GM19468 (cell line): ENCODE measurements around the gene COPZ1.
A peak's percentile ranks its signal among the peaks of the same experiment; 100 is the strongest.
"Not testable (repeated sequence)": the region's sequence is repeated elsewhere in the genome, so short reads cannot be mapped to it uniquely, and the experiment has no call there.

ENCODE experiments used
- ATAC-seq: cut with Tn5 transposase; IDR thresholded peaks from one replicate; pipeline ENCODE4 v1.9.1; 2021; ENCODE audit warnings: mild to moderate bottlenecking, moderate library complexity, moderate number of reproducible peaks; ENCODE audit not compliant: unreplicated experiment; ENCODE audit errors: extremely low read depth

COPZ1 gene, protein sequence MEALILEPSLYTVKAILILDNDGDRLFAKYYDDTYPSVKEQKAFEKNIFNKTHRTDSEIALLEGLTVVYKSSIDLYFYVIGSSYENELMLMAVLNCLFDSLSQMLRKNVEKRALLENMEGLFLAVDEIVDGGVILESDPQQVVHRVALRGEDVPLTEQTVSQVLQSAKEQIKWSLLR

DNA sequence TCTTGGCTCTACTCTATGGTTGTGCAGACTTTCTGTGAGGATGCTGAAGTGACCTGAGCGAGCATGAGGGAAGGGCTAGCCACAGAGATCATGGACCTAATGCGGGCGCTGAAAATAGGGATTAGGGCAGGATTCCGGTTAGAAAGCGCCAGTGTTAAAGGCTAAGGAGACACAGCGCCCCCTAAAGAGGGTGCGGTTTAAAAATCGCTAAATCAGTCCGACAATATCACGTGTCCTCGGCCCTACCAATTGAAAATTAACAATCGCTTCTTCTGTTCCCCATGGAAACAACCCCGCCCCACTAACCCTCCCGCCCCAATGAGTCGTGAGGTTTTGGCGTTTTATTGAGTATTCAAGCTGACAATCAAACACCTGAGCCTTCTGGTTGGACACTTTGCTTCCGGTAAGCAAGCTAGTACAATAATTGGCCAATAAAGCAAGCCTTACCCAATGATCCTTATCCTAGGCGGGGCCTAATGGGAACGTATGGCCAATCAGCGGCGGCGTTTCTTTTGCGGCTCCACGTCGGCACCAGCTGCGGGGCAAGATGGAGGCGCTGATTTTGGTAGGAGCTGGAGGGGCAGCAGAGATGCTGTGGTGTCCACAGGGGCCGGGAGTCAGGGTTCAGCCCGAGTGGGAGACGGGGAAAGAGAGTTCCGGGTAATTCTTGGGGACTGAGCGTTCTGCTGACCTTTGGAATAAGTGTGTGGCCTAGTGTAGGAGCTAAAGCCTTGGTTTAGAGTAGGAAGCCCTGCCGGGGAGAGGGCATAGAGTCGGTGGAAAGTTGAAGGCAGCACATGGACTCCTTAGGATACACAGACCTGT, at the start of gene COPZ1:
TSS of gene COPZ1 (plus strand) at position 515 of the 825 bp plus-strand sequence. CDS start at position 548, 33 bp downstream.
- ATAC-seq = peak; percentile 95

DNA sequence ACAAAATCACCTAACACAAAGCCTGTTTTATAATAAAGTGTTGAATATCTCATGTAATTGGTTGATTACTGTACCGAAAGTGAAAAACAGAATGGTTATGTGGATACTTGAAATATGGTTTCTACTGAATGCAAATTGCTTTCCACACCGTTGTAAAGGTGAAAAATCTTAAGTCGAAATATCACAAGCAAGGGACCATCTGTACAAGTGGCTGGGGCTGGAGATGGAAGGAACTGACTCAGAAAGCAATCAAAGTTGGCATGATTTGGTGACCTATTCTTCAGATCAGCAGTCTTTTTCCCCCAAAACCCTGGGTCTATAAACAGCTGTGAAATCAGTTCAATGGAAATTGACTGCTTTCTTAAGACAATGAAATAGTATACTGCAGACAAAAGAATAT, 48.6 kb upstream of the COPZ1 start:
- no peak for ATAC-seq

DNA sequence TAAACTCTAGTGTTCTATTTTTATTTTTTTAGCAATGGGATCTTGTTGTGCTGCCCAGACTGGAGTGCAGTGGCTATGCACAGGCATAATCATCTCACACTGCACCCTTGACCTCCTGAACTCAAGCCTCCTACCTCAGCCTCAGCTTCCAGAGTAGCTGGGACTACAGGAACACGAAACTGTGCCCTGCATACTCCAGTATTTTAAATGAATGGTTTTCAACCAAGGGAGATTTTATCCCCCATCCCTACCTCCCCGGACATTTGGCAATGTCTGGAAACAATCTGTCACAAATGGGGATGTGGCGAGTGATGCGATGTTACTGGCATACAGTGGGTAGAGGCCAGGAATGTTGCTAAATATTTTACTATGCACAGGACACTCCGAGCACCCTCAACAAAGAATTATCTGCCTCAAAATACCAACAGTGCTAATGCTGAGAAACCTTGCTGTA, 47.1 kb upstream of the COPZ1 start:
- ATAC-seq = no peak

DNA sequence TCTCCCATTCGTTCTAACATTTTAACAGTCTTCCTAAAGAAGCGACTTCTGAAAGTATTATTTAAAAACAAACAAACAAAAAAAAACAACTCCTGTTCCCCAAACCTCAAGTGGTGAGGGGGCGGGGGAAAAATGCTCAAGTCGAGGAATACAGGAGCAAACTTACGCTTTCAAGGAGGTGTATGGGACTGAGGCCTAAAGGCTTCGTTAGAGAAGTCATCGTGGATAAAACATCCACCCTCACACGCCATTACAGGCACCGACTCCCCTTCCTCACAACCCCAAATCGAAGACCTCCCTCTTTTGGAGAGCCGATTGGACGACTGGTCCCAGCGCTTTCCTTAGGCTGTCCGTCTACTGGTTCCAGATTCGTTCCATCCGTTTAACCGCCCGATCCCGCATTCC, 45.7 kb upstream of the COPZ1 start:
- ATAC-seq = no peak

DNA sequence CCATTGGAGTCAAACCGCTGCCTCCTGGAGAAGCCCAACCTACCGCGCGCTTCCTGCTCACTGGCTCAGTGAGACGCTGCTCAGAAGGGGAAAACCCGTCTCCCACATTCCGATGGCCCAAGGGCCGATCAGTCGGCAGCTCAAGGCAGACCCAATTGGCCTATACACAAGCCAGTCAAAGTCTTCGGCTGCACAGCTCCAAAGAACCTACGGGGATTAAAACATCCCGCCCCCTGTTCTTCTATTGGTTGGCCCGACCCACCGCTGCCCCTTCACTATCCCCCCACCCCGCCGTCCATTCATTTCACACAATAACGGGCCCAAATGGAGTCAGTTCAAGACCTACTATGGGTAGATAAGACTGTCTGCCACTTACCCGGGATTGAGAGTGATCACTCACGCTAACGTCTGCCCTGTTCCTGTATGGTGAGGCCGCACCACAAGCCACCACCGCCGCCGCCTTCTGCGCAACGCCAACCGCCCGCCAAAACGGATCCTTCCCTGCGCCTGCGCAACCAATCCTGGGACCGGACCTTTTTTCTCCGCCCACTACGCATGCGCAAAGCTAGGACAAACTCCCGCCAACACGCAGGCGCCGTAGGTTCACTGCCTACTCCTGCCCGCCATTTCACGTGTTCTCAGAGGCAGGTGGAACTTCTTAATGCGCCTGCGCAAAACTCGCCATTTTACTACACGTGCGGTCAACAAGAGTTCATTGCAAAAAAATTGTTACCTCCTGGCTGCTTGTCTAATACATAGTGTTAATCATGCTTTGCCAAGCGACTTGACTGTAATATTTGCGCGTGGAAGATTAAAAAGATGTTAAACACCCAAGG, 45.1 kb upstream of the COPZ1 start, which contains the start of gene CBX5:
TSS of gene CBX5 (minus strand) at position 491 of the 836 bp plus-strand sequence. CDS start 22,472 bp downstream, outside the sequence.
- peak; percentile 84 for ATAC-seq

DNA sequence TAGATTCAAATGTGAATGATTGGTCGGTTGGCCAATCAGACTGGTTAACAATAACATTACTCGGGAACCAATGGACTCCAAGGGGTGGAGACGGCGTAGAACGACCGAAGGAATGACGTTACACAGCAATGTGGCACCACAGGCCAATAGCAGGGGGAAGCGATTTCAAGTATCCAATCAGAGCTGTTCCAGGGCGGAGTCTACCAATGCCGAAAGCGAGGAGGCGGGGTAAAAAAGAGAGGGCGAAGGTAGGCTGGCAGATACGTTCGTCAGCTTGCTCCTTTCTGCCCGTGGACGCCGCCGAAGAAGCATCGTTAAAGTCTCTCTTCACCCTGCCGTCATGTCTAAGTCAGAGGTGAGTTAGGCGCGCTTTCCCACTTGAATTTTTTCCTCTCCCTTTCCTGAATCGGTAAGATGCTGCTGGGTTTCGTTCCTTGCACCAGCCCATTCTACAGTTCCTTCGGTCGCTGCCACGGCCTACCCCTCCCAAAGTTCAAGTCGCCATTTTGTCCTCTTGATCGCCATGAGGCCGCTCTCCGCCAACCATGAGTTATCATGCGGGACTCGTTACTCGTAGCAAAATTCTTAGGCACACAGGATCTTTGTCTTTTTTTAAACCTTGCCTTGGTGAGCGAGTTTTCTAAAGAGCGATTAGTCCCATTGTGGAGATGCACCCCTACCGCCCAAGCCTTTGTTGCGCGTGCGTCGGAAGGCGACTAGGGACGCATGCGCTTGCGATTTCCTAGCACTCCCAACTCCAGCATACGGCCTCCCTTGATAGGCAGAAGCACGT, 44.3 kb upstream of the COPZ1 start, which contains the start of gene HNRNPA1:
TSS of gene HNRNPA1 (plus strand) at position 259 of the 793 bp plus-strand sequence. CDS start at position 341, 82 bp downstream.
- ATAC-seq = peak; percentile 77

DNA sequence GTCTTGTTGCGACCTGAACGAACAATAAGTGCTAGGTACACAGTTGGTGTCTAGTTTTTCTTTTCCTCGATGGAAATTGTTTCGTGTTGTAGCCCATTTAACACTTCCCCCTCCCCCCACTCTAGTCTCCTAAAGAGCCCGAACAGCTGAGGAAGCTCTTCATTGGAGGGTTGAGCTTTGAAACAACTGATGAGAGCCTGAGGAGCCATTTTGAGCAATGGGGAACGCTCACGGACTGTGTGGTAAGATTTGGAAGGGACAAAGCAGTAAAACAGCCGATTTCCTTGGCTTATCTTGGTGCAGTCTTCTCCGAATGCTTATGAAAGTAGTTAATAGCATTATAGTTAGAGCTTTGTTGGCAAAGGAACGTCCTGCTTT, 43.7 kb upstream of the COPZ1 start:
- not testable (repeated sequence) for ATAC-seq

DNA sequence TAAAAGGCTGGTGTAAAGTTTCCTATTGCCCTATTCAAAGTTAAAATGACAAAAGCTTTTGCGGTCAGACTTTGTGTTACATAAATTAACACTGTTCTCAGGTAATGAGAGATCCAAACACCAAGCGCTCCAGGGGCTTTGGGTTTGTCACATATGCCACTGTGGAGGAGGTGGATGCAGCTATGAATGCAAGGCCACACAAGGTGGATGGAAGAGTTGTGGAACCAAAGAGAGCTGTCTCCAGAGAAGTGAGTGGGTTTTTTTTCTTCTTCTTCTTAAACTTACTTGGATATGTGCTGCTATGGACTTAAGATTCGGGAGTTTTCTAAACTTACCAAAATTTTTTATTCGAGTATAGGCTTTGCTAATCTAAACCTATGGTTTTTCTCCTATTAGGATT, 43.2 kb upstream of the COPZ1 start:
- not testable (repeated sequence) for ATAC-seq

DNA sequence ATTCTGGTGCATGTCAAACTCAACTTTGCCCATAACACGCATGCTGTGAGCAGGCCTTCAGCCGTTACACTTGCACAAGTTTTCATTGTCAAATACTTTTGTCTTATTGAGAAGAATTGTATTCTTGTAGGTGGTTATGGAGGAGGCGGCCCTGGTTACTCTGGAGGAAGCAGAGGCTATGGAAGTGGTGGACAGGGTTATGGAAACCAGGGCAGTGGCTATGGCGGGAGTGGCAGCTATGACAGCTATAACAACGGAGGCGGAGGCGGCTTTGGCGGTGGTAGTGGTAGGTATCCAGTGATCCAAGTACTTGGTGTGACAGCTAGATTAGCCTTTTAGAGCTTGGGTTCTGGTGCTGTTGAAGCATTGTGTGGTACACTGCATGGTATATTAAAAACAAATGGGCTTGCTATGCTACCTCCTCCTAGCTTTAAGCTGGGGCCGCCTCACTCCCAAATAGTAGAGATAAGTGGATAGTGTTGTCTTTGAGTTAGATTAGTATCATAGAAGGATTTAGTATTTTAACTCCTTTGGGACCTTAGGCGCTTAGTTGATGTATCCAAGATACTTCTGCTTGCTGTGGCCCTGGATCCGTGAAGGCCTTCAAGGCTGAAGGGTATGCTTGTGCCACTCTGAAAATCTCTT, 41.9 kb upstream of the COPZ1 start:
- no peak for ATAC-seq

DNA sequence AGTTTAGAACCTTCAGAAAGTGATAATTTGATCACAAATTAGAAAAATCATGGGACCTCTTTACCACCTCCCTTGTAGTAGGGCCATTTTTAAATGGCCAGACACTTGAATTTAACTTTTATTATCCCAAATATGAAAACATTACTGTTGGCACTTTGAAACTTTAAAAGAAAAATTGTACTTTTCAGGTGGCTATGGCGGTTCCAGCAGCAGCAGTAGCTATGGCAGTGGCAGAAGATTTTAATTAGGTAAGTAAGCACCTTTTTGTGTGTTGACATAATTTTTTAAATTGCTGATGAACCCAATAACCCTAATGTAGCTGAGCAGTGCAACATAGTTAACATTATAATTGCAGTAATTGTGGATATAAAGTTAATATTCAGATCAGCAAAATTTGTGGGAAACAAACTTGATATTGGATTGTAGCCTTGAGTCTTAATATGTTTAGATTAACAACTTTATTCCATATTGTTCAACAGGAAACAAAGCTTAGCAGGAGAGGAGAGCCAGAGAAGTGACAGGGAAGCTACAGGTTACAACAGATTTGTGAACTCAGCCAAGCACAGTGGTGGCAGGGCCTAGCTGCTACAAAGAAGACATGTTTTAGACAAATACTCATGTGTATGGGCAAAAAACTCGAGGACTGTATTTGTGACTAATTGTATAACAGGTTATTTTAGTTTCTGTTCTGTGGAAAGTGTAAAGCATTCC, 40.7 kb upstream of the COPZ1 start:
- ATAC-seq = not testable (repeated sequence)

DNA sequence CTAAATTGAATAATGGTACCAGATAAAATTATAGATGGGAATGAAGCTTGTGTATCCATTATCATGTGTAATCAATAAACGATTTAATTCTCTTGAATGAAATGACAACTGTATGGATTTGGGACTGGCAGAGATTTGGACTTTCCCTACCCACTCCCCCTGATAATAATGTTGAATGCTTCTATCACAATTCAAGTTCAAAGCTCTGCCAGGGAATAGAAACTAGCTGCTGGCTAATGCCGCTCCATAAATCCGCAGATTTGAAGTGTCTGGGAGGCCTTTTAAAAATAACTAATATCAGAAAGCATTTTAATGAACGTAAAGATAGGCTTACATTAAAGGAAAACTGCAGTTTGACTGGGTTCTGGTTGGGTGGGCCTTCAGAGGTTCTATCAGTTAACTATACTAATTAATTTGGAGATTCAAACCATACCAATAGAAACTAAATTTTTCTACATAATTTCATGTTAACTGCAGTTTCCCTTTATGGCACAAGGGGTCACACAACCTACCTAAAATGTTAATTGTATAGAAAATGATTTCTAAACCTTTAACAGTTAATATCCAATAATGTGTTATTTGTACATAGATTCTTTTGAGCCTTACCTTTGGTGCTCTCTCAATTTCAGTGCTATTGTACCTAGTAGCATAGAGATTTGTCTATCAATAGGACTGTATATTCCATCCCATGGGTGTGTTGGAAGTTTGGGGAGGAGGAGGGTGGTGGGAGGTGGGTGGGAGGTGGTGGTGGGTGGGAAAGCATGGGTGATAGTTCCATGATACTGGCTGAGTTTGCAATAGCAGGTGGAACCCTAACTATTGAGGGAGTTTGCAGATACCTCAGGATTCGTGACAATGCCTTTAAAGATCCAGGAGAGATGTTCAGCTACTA, 39.5 kb upstream of the COPZ1 start:
- no peak for ATAC-seq

DNA sequence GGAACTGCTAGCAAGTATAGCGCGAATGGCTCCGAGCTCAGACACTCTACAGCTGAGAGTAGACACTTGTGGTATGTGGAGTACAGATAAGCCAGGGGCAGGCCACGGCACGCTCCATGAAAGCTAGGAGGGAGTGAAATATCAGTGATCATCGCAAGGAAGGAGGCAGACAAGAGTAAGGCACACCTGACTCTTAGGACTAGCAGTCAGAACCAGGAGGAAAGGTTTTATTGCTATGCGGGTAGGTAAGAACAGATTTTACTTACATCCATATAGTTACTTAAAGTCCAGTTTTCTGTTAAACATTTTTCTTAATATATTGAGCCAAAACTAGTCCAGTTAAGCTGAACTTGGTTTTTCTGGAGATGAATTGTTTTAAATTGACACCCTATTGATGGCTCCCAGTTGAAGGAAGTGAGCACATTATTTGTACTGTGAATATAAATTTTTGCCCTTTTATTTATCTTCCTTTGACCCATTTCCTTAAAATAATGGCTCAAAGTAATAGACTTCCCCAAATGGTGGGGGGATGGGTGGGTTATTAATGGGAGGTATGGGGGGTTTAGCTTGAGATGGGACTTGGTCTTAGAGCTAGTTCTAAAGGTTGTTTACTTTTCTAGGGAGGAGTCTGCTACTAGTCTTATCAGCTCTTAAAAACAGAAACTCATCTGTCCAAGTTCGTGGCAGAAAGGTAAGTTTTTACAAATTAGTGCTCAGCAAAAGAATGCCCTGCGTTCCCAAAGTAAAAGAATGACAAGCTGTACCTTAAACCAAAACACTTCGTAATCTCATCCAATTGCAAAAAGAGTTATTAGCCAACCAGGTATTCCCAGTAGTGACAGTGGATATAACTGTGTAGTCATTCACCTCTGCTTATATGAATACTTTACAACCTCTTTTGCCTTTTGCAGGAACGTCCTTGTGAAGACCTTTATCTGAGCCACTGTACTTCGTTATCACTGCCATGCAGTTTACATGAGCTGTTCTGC, 38.6 kb upstream of the COPZ1 start:
- ATAC-seq = no peak

DNA sequence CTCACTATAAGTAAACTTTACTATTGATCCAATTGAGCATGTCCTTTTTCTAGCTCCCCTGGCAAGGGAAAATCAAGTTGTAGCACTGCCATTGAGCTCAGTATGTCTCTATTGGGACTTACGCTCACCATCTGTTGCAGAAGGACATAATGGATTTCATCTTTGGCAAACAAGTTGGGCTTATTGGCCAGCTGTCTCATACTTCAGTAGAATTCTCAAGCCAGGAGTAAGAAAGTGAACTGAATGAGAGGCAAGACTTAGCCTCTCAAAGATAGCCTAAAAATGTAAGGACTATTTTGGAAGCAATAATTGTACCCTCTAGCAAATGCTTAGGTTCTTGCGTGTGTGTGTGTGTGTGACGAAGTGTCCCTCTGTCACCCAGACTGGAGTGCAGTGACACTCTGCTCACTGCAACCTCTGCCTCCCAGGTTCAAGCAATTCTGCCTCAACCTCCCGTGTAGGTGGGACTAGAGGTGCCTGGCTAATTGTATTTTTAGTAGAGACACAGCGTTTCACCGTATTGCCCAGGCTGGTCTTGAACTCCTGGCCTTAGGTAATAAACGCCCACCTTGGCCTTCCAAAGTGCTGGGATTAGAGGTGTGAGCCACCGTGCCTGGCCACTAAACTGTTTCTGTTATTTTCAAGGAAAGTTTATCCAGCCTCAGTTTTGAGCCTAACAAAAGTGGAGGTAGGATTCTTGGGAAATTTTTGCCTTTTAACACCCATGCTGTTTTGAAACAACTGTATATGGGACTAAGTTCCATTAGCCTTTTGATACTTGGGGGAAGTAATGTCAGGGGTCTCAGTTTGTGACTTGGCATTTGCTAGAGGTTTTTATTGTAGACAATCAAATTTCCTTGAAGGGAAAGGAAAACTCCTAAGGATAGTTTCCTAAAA, 37.4 kb upstream of the COPZ1 start:
- ATAC-seq = no peak

DNA sequence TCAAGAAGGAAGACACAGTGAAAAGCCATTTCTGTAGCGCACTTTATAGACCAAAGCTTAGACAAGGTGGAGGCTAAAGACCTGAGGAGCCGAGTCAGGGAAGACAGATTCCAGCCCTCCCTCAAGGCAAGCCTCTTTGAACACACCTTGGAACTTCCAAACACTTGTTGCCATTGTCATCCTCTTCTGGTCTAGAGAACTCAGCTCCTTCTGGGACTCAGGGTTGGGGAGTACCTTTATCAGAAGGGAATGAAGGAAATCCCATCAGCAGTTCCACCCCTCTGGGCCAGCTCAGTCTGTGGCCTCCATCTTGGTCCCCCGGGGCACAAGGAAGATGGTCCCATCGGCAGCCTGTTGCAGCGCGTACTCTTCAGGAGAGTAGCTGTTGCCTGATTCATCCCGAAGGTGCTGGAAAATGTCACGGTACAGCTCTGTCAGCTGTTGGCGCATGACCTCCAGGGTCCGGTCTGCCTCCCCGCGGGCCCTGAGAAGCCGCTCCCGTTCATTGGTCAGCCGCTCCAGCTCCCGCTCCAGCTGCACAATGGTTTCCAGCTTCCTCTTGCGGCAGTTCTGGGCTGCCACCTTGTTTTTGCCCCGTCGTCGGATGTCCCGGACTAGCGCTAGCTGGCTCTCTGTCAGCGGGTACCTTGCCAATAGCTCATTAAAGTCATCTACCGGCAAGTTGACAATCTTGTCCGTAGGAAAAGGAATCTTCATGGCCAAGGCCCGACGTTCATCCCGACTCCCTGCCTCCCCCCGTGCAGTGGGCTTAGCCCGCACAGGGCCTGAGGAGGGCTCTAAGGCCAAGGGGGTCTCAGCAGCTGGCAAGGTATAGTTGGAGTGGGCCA, 32.6 kb upstream of the COPZ1 start:
- ATAC-seq = no peak

DNA sequence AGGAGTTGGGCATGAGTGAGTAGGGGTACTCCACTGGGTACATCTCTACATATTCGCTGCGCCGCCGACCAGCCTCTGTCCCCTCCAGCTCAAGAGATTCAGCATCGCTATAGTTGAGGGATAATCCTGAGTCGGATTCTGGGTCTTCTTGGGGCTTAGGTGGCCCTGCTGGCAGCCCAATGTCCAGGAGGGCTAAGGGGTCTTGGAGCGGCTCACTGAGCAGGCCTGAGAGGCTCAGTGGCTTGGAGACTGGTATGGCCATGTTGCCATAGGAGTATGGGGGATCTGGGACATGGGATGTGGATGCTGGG, 32.0 kb upstream of the COPZ1 start:
- no peak for ATAC-seq
